Left renal pelvis (tissue), 4 donors: Measurements from ENCODE around the gene SLC15A1. TPM values are rescaled to one million over a fixed set of nuclear protein-coding genes. Genes with fewer than 3 reads are reported as not detected.

Source experiments
- DNase-seq, 4 donors: peaks; one replicate each; pipeline ENCODE4 v3.0.0-alpha.2; 2013; ENCODE audit warnings: low read depth in 4 of 4, low spot score in 3 of 4
- polyA plus RNA-seq, 4 donors: library from polyadenylated mRNA; unstranded; fragments of 120-200 nt; gene quantifications; one replicate each; pipeline ENCODE4 v1.2.1, GENCODE V29; 2013; ENCODE audit not compliant: insufficient read length in 4 of 4

The SLC15A1 gene
- polyA plus RNA-seq, result 10 to 100 TPM in 2 of 4 donors, 1 to 10 TPM in 2; 8.7 to 13.5 (median 11.3) TPM

- DNase-seq, result no peak
Observed at GRCh38 chr13:98752467-98753290, at the start of gene SLC15A1. Gene SLC15A1, minus strand, starts transcription at chr13:98752672. Its CDS starts 74 bp downstream, at chr13:98752598.

- DNase-seq, result no peak
Observed at GRCh38 chr13:98801626-98802418, 49.4 kb upstream of the SLC15A1 start.

GRCh38 chr13:98800078-98800477, 47.6 kb upstream of the SLC15A1 start:
- DNase-seq, result no peak

GRCh38 chr13:98798849-98799645, 46.6 kb upstream of the SLC15A1 start:
- no peak for DNase-seq

GRCh38 chr13:98797456-98797855, 45.0 kb upstream of the SLC15A1 start:
- no peak for DNase-seq

- no peak for DNase-seq
Observed at GRCh38 chr13:98796798-98797197, 44.3 kb upstream of the SLC15A1 start.

- no peak for DNase-seq
Observed at GRCh38 chr13:98796191-98796590, 43.7 kb upstream of the SLC15A1 start.

GRCh38 chr13:98795220-98795619, 42.7 kb upstream of the SLC15A1 start:
- DNase-seq, result no peak

- DNase-seq, result no peak
Observed at GRCh38 chr13:98794498-98794897, 42.0 kb upstream of the SLC15A1 start.

- DNase-seq, result no peak
Observed at GRCh38 chr13:98792785-98793495, 40.5 kb upstream of the SLC15A1 start.

GRCh38 chr13:98792321-98792720, 39.8 kb upstream of the SLC15A1 start:
- DNase-seq, result no peak

- DNase-seq, result no peak
Observed at GRCh38 chr13:98791611-98792010, 39.1 kb upstream of the SLC15A1 start.

GRCh38 chr13:98787996-98788395, 35.5 kb upstream of the SLC15A1 start:
- no peak for DNase-seq

GRCh38 chr13:98787173-98787572, 34.7 kb upstream of the SLC15A1 start:
- no peak for DNase-seq

- DNase-seq, result peak in 2 of 4 donors; percentile 20 to 21
Observed at GRCh38 chr13:98786023-98786422, 33.6 kb upstream of the SLC15A1 start.

GRCh38 chr13:98785405-98785804, 32.9 kb upstream of the SLC15A1 start:
- no peak for DNase-seq

- DNase-seq, result no peak
Observed at GRCh38 chr13:98784666-98785065, 32.2 kb upstream of the SLC15A1 start.

GRCh38 chr13:98783856-98784478, 31.5 kb upstream of the SLC15A1 start:
- no peak for DNase-seq

GRCh38 chr13:98782654-98783053, 30.2 kb upstream of the SLC15A1 start:
- DNase-seq, result no peak

- DNase-seq, result no peak
Observed at GRCh38 chr13:98781905-98782304, 29.4 kb upstream of the SLC15A1 start.
